Activated naive CD4-positive, alpha-beta T cell (primary cell): Measurements from ENCODE around the gene MYO9A.
"Not testable (repeated sequence)": the region's sequence is repeated elsewhere in the genome, so short reads cannot be mapped to it uniquely, and the experiment has no call there.

Experiments
- DNase-seq, 4 experiments: peaks; one replicate each; lab custom pipeline; 2025; lab: John Stamatoyannopoulos, UW

Gene MYO9A

DNA sequence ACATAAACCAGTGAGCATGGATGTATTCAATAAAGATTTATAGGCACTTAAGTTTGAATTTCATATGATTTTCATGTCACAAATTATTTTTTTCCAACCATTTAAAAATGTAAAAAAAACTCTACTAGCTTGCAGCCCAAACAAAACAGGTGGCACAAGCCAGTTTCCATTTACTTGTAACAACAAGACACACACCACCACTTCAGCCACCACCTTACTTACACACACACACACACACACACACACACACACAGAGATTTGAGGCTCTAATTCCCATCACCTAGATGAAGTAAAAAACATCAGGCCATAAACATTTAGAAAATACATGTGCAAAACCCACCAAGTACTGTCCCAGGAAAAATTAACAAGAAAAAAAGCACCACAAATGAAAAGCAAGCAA lies 25.3 kb downstream of the MYO9A start:
- DNase-seq, result no peak

DNA sequence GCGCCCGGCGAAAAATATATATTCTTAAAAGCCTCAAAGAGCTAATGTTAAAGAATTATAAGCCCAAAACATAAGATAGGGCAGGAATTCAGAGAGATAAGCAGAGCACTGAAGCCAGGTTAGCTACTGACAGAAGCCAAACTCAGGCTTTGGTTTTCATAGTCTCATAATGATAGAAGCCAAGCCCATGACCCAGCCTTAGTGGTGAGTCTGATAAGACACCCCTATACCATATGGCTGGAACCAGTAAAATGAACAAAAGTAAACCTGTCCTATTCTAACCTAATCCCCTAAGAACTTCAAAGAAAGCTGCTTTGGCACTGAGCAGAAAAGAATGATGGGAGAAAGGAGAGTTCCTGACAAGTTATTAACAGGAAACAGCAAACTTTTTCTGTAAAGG lies 25.9 kb downstream of the MYO9A start:
- DNase-seq, result no peak

DNA sequence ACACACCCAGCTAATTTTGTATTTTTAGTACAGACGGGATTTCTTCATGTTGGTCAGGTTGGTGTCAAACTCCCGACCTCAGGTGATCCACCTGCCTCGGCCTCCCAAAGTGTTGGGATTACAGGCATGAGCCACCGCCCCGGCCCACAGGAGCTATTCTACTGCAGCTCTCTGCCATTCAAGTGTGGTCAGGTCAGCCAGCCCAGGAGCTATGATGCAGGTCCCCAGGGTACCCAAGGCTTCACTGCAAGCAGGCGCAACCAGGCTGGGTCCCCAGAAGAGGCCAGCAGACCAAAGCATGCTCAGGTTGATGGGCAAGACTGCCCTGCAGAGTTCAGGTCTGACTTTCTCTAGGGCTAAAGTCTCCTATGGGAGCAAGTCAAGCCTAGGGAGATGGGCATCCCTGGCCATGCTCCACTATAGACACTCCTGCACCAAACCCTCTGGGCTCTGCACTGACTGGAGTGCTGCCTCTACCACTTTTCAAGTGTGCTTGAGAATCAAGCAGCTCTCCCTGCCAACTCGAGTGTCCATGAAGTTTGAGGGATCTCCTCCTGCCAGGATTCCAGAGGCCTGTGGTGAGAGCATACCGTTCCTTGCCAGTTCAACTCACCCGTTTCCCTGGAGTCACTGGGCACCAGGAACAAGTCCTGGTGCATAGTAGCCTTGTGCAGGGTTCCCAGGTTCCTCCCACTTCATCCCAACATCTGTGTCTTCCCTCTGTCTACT lies 30.9 kb downstream of the MYO9A start:
- no peak for DNase-seq

DNA sequence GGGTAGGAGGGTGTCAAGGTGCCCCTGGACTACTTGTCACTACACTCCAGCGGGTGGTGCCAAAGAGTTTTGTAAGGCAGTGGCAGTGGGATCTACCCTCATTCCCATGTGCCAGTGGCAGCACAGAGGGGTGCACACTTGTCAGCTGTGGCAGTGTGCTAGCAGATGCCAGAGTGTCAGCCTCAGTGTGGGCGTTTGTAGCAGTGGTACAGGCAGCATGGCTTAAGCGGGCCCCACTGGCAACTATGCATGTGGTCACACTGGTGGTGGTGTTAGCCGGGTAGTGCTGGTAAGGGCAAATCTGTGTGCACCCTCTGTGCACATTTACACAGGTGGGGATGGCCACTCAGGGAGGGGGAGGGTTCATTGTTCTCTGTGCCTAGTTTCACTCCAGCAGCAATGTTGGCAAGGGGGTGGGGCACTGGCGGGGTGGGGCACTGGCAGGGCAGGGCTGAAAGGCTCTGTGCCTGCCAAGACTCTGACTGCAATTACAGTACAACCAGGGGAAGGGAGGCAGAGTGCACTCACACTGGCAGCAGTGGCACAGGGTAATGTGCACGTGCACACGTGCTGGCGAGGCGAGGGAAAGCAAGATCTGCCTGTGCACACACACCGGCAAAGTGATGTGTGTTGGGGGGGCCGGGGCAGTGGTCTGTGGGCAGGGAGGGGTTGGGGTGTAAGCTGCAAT lies 31.8 kb downstream of the MYO9A start:
- DNase-seq, result no peak

DNA sequence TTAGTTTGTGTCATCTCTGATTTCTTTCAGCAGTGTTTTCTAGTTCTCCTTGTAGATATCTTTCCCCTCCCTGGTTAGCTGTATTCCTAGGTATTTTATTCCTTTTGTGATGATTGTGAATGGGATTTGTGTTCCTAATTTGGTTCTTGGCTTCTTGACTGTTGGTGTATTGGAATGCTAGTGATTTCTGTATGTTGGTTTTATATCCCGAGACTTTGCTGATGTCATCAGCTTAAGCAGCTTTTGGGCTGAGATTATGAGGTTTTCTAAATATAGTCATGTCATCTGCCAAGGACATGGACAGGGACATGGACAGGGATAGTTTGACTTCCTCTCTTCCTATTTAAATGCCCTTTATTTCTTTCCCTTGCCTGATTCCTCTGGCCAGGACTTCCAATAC lies 35.8 kb downstream of the MYO9A start:
- DNase-seq, result no peak

DNA sequence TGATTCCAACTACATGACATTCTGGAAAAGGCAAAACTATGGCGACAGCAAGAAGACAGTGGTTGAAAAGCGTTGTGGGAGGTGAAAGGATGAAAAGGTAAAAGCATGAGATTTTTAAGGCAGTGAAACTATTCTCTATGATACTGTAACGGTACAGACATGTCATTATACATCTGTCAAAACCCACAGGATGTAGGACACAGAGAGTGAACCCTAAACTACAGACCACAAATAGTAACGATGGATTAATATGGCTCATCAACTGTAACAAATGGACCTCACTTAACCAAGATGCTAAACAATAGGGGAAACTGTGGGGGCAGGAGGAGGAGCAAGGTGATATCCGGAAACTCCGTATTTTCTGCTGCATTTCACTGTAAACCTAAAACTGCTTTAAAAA lies 39.1 kb downstream of the MYO9A start:
- no peak for DNase-seq

DNA sequence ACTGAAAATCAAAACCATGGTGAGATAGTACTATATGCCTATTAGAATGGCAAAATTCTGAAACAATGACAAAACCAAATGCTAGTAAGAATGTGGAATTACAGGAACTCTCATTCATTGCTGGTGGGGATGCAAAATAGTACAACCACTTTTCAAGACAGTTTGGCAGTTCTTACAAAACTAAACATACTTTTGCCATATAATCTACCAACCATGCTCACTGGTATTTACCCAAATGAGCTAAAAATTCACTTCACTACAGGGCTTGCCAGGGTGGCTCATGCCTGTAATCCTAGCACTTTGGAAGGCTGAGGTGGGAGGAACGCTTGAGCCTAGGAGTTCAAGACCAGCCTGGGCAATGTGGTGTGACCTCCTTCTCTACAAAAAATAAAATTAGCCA lies 40.0 kb downstream of the MYO9A start:
- DNase-seq, result no peak

DNA sequence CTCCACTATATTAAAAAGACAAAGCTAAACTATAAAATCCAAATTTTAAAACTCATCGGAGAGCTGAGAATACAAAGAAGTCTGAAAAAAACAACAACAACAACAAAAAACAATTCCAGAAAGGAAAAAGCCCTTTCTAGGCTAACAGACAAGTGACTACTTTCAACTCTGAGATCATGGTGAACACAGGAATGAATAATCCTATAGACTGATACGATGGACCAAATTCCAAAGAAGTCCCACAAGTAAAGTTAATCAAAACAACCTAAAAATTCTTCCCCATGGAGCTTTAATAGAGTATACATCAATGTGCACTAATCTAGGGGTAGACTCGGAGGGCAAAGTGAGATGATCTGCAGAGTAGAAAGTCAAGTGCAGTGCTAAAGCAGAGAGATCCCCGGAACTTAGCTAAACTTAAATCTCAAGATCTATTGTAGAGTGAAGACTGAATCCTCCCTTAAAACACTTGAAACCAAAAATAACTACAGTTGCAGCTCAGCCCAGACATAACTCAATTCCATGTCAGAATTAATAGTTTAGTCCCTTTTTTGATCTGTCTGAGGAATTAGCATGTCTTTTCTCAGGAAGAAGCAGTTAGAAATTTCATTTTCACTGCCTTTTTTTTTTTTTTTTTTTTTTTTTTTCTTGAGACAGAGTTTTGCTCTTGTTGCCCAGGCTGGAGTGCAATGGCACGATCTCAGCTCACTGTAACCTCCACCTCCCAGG lies 43.5 kb downstream of the MYO9A start:
- DNase-seq, result no peak

DNA sequence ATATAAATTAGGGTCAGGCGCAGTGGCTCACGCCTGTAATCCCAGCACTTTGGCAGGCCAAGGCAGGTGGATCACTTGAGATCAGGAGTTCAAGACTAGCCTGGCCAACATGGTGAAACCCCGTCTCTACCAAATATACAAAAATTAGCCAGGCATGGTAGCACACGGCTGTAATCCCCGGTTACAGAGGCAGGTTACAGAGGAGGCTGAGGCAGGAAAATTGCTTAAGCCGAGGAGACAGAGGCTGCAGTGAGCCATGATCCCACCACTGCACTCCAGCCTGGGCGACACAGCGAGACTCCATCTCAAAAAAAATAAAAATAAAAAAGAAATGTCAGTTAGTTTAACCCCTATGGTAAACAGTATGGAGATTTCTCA lies 46.5 kb downstream of the MYO9A start:
- not testable (repeated sequence) for DNase-seq

DNA sequence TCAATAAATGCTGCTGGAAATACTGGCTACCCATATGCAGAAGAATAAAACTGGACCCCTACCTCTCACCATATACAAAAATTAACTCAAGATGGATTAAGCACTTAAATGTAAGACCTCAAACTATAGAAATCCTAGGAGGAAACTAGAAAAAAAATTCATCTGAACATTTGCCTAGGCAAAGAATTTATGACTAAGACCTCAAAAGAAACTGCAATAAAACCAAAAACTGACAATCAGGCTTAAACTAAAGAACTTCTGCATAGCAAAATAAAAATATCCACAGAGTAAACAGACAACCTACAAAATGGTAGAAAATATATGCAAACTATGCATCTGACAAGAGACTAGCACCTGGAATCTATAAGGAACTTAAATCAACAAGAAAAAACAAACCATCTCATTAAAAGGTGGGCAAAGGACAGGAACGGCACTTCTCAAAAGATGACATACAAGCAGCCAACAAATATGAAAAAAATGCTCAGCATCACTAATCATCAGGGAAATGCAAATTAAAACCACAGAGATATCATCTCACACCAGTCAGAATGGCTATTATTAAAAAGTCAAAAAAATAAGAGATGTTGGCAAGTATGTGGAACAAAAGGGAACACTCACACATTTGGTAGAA lies 47.0 kb downstream of the MYO9A start:
- no peak for DNase-seq

DNA sequence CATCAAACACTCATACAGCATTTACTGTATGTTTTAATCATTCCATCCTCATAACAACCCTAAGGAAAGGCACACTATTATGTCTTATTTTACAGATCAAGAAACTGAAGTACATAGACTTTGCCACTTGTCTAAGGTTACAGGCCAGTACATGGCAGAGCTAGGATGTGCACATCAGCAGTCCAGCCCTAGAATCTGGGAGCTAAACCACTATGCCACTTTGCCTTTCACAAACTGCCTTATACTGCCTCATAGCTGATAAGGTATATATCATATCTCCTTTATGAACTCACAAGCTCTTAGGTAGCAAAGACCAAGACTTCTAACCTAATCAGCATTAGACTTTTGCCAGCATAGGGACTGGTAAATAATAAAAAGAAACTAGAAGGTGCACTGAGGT lies 49.1 kb downstream of the MYO9A start:
- DNase-seq, result no peak

DNA sequence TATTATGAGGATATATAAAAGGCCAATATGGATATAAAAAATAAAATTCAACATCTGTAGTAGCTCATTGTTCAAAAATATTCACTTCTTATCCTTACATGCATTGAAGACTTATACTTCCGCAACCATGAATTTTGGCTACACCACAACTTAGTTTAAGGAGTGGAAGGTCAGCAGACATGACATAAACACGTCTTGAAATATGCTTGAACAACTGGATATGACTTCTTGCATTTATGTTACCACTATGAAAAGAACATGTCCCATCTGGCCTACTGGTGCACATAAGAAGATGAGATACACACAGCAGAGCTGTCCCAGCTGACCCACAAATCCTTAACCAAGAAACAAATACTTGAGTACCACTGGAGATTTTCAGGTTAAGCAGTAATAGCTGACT lies 52.1 kb downstream of the MYO9A start:
- no peak for DNase-seq

DNA sequence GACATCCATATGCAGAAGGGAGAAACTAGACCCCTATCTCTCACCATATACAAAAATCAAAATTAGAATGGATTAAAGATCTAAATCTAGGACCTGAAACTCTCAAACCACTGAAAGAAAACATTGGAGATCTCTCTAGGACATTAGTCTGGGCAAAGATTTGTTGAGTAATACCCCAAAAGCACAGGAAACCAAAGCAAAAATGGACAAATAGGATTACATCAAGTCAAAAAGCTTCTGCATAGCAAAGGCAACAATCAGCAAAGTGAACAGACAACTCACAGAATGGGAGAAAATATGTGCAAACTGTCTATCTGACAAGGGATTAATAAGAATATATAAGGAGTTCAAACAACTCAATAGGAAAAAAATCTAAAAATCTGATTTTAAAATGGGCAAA lies 54.8 kb downstream of the MYO9A start:
- DNase-seq, result no peak

DNA sequence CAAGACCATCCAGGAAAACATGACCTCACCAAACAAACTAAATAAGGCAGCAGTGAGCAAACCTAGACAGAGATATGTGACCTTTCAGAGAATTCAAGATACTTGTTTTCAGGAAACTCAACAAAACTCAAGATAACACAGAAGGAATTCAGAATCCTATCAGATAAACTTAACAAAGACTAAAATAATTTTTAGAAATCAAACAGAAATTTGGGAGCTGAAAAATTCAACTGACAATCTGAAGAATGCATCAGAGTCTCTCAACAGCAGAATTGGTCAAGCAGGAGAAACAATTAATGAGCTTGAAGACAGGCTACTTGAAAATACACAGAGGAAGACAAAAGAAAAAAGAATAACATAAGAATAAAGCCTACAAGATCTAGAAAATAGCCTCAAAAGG lies 55.6 kb downstream of the MYO9A start:
- DNase-seq, result no peak

DNA sequence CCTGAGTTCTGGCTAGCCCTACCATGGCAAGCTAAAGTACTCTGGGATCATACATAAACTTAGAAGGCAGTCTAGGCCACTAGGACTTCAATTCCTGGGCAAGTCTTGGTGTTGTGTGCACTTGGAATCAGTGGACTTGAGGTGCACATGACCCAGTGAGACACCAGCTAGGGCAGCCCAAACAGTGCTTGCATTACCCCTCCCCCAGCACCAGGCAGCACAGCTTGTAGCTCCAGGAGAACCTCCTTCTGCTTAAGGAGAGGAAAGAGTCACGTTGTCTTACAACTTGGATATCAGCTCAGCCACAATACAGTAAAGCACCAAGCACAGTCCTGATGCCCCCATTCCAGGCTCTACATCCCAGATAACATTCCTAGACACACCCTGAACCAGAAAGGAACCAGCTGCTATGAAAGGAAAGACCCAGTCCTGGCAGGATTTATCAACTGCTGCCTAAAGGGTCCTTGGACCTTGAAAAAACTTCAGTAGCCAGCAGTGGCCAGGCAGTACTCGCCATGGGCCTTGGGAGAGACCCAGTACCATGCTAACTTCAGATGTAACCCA lies 57.2 kb downstream of the MYO9A start:
- DNase-seq, result no peak

DNA sequence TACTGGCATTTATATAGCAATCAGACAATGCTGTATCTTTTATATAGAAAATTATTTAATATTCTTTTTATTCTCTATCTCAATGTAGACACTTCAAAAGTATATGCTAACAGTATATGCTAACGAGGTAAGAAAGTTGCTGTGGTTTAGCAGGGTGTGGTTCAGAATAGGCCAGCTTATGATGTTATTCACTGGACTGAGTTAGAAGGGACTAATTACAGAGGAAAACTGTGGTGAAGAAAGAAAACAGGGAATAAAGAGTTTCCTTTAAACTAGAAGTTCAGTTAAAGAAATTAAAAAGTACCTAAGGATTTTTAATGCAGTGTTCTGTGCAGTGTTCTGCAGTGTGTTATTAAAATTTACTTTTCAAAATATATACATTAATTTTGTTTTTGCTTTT lies 59.4 kb downstream of the MYO9A start:
- DNase-seq, result no peak

DNA sequence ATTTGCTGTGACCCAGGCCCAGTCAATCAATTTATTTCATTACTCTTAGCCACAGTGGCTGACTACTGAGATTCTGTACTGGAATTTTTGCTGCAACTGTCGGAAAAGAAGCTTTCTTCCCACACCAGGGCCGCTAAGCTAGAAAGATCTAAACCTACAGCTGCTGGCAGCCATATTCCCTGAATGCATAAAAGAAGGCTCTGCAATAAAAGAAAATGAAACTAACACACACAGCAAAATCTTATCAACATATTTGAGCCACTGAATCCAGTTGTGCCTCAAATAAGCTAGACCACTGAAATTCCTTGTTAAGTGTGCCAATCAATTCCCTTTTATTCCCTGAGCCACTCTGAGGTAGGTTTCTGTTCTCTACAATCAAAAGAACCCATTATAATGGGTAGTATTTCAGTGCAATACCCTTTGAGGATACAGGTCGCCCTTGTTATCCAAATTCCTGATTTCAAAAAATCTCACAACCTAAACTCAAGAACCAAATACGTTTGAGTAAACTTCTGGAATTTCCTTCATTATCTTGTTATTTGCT lies 60.3 kb downstream of the MYO9A start:
- DNase-seq, result no peak

DNA sequence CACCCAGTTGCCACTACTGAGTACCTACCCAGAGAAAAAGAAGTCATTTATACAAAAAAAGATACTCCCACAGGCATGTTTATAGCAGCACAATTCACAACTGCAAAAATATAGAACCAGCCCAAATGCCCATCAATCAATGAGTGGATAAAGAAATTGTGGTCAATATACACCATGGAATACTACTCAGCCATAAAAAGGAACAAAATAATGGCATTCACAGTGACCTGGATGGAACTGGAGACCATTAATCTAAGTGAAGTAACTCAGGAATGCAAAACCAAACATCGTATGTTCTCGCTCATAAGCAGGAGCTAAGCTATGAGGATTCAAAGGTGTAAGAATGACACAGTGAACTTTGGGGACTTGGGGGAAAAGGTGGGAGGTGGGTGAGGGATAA lies 61.7 kb downstream of the MYO9A start:
- DNase-seq, result not testable (repeated sequence)

DNA sequence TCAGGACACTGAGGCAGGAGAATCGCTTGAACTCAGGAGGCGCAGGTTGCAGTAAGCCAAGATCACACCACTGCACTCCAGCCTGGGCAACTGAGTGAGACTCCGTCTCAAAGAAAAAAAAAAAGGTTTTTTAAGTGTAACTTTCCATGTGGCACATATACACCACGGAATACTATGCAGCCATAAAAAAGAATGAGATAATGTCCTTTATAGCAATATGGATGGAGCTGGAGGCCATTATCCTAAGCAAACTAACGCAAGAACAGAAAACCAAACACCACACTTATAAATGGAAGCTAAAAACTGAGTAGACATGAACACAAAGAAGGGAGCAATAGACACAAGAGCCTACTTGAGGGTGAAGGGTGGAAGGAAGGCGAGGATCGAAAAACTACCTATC lies 64.7 kb downstream of the MYO9A start:
- DNase-seq, result not testable (repeated sequence)

DNA sequence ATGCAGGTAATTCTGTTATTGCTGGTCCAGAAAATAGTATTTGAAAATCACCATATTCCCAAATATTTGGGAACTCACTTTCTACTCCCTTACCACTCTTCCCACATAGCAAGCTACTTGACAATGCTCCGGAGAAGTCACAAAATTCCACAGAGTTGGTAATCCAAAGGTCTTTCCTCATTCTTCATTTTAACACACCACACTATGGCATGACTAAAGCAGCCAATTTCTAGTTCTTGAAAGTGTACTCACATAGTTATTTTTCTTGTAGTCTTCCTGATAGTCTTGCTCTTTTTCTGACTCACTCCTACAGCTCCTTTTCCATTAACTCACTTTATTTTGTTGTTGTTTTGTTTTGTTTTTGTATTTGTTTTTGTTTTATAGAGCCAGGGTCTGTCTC lies 67.2 kb downstream of the MYO9A start:
- DNase-seq, result no peak

DNA sequence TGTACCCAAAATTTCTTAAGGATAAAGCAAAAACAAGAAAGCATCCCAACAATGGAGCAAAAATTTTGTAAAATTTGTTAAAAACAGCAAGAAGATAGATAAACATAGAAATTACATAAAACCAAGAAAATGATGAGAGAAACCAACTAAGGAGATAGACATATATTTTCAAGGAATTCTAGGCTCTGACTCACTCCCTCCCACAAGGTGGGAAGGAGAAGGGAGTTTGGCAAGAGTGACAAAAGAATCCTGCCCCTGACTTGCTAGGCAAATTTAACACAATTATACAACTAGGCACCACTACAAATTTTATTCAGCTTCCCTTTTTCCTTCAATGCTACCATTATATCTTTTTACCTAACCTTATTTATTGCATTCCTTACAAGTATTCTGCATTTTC lies 70.9 kb downstream of the MYO9A start:
- no peak for DNase-seq

DNA sequence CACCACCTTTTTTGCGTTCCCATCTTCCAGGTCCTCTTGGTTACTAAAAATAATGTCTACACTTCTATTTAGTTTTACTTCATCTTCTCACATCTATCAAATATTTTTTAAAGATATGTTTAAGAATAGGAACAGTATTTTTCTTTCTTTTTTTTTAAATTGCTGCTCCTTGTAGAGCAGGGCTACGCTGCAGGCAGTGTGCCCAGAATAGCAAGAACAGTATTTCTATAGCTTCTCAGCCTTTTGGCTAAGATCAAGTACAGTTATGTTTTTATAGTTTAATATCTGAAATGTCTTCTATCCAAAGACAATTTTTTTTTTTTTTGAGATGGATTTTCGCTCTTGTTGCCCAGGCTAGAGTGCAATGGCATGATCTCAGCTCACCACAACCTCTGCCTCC lies 73.0 kb downstream of the MYO9A start:
- DNase-seq, result no peak
